Nephron (organoid): ENCODE measurements around the gene PROSER3.
A peak's percentile ranks its signal among the peaks of the same experiment; 100 is the strongest.

ENCODE experiments used
- H3K27ac Mint-ChIP-seq, 3 experiments: 2 replicates each; pipeline ENCODE4 v1.8.0; 2020; ENCODE audit warnings: mixed read lengths in 3 of 3, mild to moderate bottlenecking in 2 of 3, moderate library complexity in 1 of 3
- H3K27me3 Mint-ChIP-seq: 2 replicates; pipeline ENCODE4 v1.8.0; 2021; ENCODE audit warnings: low read depth, mild to moderate bottlenecking, moderate library complexity, mixed read lengths
- H3K36me3 Mint-ChIP-seq: 2 replicates; pipeline ENCODE4 v1.8.0; 2020; ENCODE audit warnings: low read depth, mixed read lengths
- H3K4me1 Mint-ChIP-seq: 2 replicates; pipeline ENCODE4 v1.8.0; 2020; ENCODE audit warnings: mixed read lengths
- H3K4me3 Mint-ChIP-seq, 3 experiments: 2 replicates each; pipeline ENCODE4 v1.8.0; 2020; ENCODE audit warnings: mild to moderate bottlenecking in 3 of 3, mixed read lengths in 3 of 3, moderate library complexity in 2 of 3
- H3K9me3 Mint-ChIP-seq: 2 replicates; pipeline ENCODE4 v1.8.0; 2020; ENCODE audit warnings: mixed read lengths
- CTCF ChIP-seq, 3 experiments: fragments of 200-600 bp; sonication (generic); IDR thresholded peaks; one replicate each; pipeline ENCODE4 v1.5.0; 2021; ENCODE audit warnings: antibody characterized with exemption in 3 of 3; ENCODE audit not compliant: unreplicated experiment in 3 of 3

The PROSER3 gene

DNA sequence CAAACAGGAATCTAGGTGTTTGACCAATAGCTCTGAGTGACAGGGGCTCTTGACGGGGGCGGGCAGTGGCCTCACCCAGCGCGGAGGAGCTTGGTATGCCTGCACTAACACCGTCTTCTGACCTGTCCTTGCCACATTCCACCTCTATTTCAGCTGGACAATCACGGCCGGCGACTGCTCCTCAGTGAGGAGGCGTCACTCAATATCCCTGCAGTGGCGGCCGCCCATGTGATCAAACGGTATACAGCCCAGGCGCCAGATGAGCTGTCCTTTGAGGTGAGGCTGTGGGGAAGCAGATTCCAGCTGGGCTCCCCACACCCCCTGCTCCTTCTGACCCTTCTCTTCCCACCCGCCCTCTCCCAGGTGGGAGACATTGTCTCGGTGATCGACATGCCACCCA lies 22.1 kb downstream of the PROSER3 start:
- no peak for TF ChIP-seq CTCF (IDR thresholded peaks at IDR 0.05; ENCODE audit: unreplicated experiment in 3 of 3)
- peaks cover 6% of the 10 kb centered on the region for H3K27me3 Mint-ChIP-seq
- H3K4me3 Mint-ChIP-seq = no peak overlapping the region
- H3K36me3 Mint-ChIP-seq = peaks cover 30% of the 10 kb centered on the region
- no peaks in the 10 kb centered on the region for H3K9me3 Mint-ChIP-seq
- H3K4me1 Mint-ChIP-seq = peaks cover 18% of the 10 kb centered on the region
- H3K27ac Mint-ChIP-seq = no peak overlapping the region

DNA sequence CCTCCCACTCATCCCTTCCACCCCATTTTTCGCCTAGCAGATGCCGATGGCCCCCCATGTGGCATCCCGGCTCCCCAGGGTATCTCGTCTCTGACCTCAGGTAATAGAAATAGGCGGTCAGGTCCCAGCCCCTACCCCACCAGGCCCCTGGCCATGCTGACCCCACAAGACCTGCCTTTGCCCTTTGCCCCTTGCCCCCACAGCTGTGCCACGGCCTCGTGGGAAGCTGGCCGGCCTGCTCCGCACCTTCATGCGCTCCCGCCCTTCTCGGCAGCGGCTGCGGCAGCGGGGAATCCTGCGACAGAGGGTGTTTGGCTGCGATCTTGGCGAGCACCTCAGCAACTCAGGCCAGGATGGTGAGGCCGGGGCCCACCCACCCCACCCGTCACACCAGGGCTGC lies 22.7 kb downstream of the PROSER3 start:
- Mint-ChIP-seq H3K27me3 (peaks cover 6% of the 10 kb centered on the region), H3K4me1 (peaks cover 16% of the 10 kb centered on the region), H3K36me3 (peaks cover 33% of the 10 kb centered on the region), H3K27ac (no peak overlapping the region), H3K4me3 (no peak overlapping the region), H3K9me3 (no peaks in the 10 kb centered on the region)
- TF ChIP-seq CTCF (IDR thresholded peaks at IDR 0.05; ENCODE audit: unreplicated experiment in 3 of 3) = no peak

- Mint-ChIP-seq H3K9me3 (no peaks in the 10 kb centered on the region), H3K36me3 (peaks cover 34% of the 10 kb centered on the region), H3K27me3 (peaks cover 6% of the 10 kb centered on the region), H3K4me3 (no peak overlapping the region), H3K27ac (no peak overlapping the region), H3K4me1 (peaks cover 14% of the 10 kb centered on the region)
- no peak for TF ChIP-seq CTCF (IDR thresholded peaks at IDR 0.05; ENCODE audit: unreplicated experiment in 3 of 3)
Measured at GRCh38 chr19:35781650-35782049, 23.7 kb downstream of the PROSER3 start.

GRCh38 chr19:35782589-35782988 lies 24.6 kb downstream of the PROSER3 start:
- Mint-ChIP-seq H3K27me3 (peaks cover 6% of the 10 kb centered on the region), H3K27ac (no peak overlapping the region), H3K36me3 (peaks cover 31% of the 10 kb centered on the region), H3K9me3 (no peaks in the 10 kb centered on the region), H3K4me3 (no peak overlapping the region), H3K4me1 (peaks cover 4% of the 10 kb centered on the region)
- no peak for TF ChIP-seq CTCF (IDR thresholded peaks at IDR 0.05; ENCODE audit: unreplicated experiment in 3 of 3)

GRCh38 chr19:35783469-35784434 lies 25.8 kb downstream of the PROSER3 start:
- Mint-ChIP-seq H3K4me1 (no peaks in the 10 kb centered on the region), H3K9me3 (no peaks in the 10 kb centered on the region), H3K27ac (peak overlapping the region in 1 of 3 experiments; percentile 43), H3K36me3 (peaks cover 31% of the 10 kb centered on the region), H3K4me3 (no peak overlapping the region), H3K27me3 (peaks cover 6% of the 10 kb centered on the region)
- TF ChIP-seq CTCF (IDR thresholded peaks at IDR 0.05; ENCODE audit: unreplicated experiment in 3 of 3) = peak in 1 of 3 experiments; percentile 7
